Skeletal muscle cell (primary cell): Measurements from ENCODE around the gene SIRT7.

ENCODE experiments used
- DNase-seq: peaks from one replicate; pipeline ENCODE4 v3.0.0-alpha.2; 2010; ENCODE audit warnings: low read depth
- H3K4me3 ChIP-seq: 2 replicates; pipeline ENCODE4 v1.5.1; 2011; ENCODE audit warnings: low read depth, mild to moderate bottlenecking, control low read depth, low read length, moderate library complexity

SIRT7 gene

DNA sequence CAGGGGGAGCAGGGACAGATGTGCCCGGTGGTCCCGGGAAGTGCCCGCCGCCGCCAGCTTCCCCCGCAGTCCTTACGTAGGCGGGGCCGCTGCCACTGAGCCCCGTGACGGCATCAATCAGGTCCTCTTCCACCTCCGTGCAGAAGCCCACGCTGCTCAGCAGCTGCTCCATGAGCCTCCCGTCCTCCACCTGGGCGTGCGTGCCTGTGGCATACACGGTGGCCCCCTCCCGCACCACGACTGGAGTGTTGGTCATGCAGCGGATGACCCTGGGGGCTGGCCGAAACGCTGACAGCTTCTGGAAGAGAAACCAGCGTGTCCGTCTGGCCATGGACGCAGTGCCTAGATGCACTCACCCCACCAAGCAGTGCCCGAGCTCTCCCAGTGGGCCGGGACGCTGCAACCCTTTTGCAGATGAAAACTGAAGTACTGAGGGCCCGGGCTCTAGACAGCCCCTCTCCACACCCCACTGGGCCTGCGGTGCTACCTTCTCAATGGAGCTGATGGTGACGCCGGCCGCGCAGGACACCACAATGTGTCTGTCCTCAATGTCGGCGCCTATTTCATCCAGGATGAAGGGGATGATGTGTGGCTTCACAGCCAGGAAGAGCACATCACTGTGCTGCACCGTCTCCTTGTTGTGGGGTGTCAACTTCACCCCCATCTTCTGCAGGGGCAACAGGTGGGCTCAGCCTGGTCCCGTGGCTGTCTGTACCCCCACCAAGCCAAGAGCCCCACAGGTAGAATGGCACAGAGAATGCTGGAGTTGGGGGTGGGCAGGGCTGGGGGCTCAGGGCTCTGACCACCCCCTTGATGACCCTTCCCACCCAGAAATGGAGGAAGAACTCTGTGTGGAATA is 17.1 kb upstream of the SIRT7 start:
- peak overlapping the region; percentile 98 for H3K4me3 ChIP-seq
- DNase-seq = no peak

DNA sequence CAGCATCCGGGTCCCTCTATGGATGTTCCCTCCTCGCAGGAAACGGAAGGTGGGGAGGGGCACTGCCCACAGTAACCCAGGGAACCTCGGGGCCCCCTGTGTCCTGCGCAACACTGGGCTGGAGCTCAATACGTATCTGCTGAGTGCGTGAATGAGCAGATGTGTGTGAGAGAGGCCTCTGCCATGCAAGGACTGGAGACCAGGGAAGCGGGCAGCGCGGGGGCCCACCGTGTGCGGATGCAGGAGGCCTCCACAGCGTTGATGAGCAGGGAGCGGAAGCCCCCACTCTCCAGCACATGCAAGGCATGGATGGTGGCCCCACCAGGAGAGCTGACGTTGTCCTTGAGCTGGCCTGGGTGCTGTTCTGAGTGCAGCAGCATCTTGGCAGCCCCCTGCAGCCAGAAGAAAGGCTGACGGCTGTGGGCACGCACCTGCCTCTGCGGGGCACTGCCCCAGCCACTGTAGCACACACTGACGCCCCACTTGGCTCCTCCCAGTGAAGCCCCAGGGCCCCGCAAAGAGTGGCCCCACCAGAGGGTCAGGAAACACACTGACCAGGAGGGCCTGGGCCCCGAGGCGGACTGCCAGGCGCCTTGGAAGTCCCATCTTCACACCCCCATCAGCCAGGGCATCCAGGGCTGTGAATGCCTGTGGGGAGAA is 16.3 kb upstream of the SIRT7 start:
- DNase-seq = no peak
- H3K4me3 ChIP-seq = no peak overlapping the region

DNA sequence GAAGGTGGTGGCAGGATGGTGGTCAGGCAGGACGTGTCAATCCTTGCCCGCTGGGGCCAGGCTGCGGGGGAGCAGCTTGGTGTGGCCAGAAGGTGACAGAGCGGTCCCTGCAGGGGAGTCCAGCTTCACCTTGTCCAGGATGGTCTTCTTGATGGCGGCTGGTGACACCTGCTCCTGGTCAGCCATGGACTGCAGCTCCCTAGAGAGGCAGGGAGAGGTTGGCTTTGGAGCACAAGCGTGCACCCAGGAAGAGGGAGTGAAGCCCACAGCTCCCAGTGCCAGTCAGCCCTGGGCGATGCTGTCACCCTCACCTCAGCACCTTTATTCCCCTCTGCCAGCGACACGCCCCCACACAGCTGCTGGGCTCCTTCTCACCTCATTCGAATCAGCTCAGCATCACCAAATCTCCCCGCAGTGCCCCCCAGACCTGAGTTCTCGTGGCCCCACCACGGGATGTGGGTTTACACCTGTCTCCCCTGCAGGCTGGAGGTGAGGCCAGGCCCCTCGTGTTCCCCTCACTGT is 15.3 kb upstream of the SIRT7 start:
- DNase-seq = no peak
- H3K4me3 ChIP-seq = no peak overlapping the region

DNA sequence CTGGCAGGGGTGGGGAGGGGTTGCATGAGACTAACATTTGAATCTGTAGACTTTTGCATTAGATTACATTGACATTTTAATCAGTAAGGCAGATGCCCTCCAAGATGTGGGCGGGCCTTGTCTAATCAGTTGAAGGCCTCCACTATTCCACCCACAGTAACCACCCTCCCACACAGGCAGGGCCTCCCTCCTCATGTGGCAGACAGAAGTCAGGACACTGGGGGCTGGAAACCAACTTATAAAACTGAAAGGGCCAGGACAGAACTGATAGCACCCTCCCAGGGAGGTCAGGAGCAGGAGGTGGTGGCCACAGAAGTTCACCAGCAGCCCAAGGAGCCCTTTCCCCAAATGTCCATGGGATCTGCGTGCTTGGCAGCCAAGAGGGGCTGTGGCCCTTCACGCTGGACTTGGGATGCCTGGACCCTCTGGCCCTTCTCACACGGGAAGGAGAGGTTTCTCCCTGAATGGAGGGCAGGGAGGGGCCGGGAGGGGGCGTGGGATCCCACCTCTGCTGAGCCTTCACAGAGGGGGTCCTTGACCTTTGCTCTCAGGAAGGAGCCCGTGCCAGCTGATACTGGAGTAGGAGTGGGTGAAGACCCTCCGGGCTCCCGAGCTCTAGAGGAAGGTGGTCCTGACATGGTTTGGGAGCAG is 14.5 kb upstream of the SIRT7 start:
- DNase-seq = no peak
- no peak overlapping the region for H3K4me3 ChIP-seq

DNA sequence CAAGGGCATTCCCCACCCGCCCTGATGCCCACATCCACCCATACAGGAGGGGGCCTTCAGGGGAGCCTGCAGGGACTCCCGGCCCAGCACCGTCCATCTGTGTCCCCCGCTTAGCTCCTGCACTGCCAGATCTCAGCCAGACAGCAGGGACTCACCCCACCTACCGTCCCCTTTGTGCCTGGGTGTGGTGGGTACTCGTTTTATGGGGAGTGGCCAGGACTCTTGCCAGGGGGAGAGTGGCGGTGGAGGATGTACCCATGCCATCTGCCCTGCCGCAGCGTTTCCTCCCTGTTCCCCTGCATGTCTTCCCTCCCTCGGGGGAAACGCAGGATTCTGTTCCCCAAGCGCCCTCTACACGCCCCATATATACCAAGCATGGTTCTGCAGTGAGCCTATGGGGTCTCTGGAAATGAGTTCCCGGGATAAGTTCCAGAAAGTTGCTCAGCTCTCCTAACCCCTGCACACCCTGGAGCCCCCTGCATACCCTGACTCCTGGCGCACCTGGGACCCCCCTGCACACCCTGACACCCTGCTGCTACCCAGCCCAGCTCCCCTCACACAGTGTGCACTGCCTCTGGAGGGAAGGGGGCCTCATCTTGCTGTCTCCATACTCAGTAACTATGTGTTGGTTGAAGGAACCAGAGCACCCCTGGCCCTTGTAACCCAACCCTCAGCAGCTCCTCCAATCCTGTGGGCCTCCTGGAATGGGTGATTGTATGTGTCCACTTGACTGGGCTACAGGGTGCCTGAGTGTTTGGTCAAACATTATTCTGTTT is 13.8 kb upstream of the SIRT7 start:
- DNase-seq = no peak
- H3K4me3 ChIP-seq = no peak overlapping the region

DNA sequence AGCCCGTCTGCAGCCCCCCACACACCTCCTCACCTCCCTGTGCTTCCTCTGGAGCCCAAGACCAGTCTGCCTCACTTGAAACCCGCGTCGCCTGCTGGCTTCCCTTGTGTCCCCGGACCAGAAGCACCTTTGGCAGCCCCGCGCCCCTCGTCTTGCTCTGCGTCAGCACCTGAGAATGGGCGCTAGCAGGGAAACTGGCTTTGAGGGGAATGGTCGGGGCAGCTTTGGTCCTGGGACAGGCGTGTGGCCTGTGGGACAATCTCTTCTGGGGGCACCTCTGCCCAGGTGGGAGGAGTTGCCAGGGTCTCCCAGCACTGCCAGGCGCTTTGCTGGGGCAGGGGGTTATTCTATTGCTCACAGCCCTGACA is 13.2 kb upstream of the SIRT7 start:
- H3K4me3 ChIP-seq = no peak overlapping the region
- DNase-seq = no peak

DNA sequence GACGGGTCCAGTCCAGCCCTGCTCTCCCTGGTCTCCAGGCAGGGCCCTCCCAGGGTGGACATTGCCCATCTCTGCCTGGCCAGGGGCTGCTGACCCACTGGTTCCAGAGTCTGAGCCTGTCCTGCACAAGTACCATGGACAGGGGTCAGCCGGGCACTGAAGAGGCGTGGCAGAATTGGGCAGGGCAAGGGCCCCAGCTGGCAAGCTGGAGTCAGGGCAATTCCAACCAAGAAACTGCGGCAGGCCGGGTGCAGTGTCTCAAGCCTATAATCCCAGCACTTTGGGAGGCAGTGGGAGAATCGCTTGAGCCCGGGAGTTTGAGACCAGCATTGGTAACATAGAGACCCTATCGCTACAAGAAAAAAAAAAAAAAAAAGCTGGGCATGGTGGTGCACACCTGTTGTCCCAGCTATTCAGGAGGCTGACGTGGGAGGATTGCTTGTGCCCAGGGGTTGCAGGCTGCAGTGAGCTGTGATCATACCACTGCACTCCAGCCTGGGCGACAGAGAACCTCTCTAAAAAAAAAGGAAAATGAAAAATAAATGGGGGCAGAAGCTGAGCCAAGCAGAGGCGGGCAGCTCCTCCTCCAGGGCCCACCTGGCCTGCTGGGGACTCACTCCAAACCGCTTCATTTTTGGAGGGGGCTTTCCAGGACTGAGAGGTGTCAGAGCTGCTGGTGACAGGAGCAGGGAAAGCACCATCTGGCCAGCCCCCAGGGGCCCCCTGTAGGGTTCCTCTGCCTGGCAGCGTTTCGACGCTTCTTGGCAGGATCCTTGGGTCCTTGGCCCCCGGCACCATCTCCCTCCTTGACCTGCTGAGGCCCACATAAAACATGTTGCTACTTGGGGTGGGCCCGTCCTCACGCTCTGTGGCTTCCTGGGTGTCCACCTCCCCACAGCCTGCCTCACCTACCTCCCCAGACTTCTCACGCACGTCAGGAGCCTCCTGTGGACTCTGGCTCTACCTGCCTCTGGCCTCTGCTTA is 12.5 kb upstream of the SIRT7 start:
- no peak for DNase-seq
- H3K4me3 ChIP-seq = no peak overlapping the region

DNA sequence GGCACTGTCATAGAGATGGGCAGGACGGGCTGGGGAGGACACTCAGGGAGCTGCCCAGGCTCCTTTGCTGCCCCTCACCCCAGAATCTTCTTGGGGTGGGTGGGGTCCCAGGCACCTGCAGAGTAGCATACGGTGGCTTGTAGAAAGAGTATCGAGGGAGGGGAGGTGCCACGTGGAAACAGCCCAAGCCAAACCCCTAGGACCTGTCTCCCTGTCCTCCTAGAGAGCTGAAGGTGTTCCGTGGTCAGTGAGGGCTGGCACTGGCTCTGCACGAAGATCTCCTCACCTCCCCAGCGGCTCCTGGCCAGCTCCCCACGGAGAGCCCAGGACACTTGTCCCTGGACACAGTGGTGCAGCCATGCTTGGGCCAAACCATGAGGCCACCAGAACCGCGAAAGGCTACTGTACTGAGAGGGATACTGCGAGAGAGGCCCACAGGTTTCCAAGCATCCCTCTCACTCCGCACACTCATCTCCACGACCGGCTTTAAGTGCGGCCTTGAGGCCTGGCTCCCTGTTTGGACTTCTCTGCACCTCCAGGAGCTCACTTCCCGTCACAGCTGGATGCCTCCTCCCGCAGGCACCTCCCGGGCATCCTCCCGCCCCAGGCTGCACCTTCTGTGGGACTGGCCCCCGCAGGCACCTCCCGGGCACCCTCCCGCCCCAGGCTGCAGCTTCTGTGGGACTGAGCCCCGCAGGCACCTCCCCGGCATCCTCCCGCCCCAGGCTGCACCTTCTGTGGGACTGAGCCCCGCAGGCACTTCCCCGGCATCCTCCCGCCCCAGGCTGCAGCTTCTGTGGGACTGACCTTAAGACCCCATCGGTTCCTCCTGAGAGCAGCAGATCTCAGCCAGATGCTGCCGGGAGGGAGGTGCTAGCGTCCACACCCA is 11.5 kb upstream of the SIRT7 start:
- no peak for DNase-seq
- H3K4me3 ChIP-seq = peak overlapping the region; percentile 66

DNA sequence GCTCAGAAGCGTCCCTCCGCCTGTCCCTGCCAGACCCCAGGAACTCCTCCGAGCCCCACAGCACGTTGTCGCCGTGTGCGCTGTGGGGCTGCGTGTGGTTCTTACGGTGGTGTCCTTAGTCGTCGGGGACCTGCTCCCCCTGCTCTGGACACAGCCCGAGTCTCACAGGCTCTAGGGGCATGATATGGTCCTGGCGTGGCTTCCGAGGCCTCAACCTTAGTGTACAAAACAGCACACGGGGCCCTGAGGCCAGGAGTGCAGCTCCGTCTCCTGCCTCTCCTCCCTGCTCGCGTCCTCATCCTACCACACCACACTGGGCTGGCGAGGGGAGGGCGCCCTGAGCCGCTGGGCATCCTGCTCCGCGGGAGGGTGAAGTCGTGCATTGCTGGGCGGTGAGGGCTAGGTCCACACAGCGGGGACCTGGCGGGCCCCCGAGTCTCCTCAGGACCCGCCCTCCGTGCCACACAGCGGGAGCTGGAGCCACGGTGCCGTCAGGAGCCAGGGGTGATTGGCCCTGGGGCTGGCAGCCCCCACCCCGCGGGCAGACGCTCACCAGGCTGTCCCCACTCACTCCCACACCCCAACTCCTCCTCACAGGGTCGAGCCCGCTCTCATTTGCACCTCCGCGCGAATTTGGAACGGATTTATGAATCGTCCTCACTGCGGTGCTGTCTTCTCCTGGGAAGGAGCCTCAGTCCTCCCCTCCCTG is 10.7 kb upstream of the SIRT7 start:
- no peak for DNase-seq
- peak overlapping the region; percentile 66 for H3K4me3 ChIP-seq

DNA sequence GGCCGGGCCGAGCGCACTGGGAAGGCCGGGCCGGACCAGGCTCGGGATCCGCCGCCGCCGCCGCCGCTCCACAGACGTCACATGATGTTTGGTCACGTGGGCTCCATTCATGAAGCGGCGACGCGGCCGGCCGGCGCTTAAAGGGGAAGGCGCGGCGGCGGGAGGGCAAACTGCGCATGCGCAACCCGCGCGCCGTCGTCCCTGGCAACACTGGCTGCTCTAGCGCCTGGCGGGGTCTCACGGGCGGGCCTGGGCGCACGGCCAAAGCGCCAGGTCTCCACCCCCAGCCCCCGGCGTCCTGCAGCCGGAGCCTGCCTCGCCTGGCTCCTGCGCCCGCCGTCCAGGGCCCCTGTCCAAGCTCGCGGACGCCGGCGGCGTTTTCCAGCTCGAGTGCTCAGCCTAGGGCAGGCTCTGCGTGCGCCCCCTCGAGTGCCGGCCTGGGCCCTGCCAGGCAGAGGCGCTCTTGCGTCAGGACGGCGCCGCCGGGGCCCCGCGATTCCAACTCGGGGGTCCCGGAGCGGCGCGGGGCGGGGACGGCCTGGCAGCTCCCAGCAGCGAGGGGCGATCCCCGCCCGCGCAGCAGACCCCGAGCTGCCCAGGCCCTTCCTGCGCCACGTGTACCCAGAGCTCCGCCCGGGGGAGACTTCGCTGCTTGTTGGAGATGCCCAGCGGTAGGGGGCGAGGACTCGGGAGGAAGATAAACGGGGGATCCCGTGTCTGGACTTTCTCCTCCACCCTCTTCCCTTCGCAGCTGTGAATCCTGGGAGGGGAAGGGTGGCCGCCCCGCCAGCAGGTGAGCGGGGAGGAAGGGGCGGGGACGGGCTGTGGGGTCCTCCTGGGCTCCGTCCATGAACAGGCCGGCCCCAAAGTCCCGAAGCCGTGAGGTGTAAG is 9.9 kb upstream of the SIRT7 start, which contains the start of gene MAFG:
TSS of gene MAFG (minus strand) at position 83 of the 891 bp plus-strand sequence. CDS start 4,550 bp downstream, outside the sequence.
- H3K4me3 ChIP-seq = peak within 1 kb of the TSS; percentile 74

DNA sequence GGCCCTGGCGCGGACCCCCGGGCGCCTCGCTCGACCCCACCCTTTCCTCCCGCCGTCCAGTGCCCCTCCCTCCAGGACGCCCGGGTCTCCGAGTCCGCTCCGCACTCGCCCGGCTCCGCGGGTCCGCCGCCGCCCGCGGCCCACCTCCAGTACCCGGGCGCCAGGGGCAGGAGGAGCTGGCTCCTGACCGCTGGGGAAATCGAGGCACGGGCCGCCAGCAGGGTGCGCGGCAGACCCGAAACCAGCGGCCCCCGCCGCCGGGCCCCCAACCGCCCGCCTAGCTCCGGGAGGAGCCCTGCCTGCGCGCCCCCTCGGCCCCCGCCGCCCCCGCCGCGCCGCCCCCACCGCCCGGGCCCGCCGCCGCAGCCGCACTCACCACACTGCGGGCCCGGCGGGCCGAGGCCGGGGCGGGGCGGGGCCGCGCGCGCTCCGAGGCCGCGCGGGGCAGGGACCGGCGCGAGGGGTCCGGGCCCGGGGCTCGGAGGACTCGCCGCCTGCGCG is 9.2 kb upstream of the SIRT7 start:
- peak overlapping the region; percentile 74 for H3K4me3 ChIP-seq
- DNase-seq = no peak

More for the DNA sequence above, 9.9 kb upstream of the SIRT7 start, which contains the start of gene MAFG:
- peak; percentile 76 for DNase-seq

DNA sequence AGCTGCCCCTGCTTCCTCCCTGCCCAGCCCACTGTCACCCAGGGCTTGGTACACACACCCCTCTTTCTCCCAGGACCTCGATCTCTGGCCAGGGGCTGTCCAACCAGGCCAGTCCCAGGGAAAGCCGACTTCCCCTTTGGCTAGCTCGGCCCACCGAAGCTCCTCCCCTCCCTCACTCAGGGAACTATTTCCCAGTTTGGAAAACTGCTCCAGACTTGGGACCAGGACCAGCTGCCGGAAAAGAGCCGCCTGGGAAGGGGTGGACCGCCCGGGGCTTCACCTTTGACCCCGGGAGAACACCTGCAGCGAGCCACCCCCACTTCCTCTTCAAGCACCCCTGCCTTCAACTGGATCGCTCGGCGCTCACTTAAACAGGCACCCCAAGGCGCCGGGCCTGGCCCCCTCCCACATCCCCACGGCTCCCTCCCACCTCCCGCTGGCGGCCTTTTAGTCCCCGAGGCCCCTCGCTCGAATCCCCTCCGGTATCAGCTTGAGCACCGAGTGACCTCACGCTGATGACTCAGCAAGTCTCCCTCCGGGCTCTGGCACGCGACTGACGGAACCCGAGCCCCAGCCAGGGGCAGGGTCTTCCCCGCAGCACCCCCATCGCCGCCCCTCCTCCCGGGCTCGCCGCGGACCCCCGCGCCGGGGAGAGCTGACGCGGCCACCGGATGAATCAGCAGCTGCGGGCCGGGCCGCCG is 8.6 kb upstream of the SIRT7 start:
- peak; percentile 46 for DNase-seq
- peak overlapping the region; percentile 74 for H3K4me3 ChIP-seq

DNA sequence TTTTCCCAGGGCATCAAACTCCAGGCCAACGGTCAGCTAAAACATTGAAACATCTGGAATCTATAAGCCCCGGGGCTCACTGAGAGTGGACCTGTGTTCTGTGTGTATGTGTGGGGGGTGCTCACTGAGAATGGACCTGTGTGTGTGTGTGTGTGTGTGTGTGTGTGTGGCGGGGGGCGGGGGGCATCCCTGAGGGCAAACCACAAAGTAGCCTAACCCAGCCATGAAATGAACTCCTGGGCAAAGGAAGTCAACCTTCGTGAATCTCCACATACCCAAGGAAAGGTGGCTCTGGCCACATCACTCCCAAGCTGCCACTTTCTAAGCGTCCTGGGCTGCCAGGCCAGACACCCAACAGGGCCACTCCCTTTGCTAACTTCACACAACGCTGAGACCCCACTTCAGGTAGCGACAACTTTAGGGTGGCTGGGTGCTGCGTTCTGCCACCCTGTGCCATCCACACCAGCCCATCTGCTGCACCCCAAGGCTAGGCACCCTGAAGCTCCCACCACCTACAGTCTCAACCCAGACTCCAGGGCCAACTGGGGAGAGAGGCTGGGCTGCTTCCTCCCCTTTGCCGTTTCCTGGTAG is 8.0 kb upstream of the SIRT7 start:
- no peak for DNase-seq
- peak overlapping the region; percentile 74 for H3K4me3 ChIP-seq
